HG02678 (cell line): ENCODE results near the gene FYCO1.

ENCODE experiments used
- ATAC-seq: cut with Tn5 transposase; IDR thresholded peaks from one replicate; pipeline ENCODE4 v1.9.1; 2021; ENCODE audit warnings: mild to moderate bottlenecking, moderate library complexity; ENCODE audit not compliant: unreplicated experiment

Gene FYCO1

DNA sequence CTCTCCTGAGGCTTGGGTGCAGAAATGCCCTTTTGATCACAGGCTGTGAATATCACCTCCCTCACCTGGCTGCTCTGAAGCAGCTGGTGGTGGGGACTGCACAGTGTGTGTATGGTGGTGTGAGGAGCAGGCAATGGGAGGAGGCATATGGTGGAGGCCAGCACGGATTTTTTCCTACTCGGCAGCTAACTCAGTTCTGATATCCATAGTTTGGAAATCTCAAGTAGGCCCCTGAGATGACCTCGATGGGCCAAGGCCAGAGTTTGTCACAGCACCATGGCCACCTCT, 73.6 kb downstream of the FYCO1 start:
- no peak for ATAC-seq

DNA sequence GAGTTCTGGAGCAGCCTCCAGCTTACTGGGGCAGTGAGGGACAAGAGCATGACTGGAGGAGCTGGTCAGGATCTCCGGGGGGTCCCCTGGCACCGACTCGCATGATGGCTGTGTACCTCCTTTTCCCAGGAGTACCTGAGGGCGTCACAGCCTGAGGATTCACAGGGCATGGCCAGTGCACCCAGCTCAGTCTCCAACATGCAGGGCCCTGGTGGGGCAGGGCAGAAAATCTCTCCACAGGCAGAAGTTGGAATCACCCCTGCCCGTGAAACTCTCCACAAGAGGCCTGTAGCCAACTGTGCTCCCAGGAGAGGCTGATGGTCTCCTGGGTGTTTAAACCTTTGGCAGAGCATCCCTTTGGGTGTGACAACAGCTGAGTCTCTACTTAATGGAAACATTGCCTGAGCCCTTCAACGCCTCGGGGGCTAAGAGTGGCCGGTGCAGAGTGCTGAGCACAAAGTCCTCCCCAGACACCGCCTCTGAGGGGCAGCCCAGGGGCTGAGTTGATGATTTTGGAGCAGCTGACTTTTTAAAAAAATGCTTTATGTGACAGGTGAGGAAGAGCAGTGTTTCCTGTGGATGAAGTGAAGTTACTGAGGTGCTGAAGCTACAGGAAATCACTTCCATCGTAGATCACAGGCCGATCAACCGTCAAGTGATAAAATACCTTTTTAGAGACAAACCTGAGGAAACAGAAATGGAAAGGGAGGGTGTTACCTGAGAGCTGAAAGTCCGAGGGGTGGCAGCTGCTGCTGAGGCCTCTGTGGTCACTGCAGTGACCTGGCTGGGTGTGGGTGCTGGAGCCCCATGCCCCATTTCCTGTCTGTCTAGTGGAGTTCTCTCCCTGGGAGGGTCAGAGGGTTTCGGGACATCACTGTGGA, 74.2 kb downstream of the FYCO1 start:
- ATAC-seq: no peak

DNA sequence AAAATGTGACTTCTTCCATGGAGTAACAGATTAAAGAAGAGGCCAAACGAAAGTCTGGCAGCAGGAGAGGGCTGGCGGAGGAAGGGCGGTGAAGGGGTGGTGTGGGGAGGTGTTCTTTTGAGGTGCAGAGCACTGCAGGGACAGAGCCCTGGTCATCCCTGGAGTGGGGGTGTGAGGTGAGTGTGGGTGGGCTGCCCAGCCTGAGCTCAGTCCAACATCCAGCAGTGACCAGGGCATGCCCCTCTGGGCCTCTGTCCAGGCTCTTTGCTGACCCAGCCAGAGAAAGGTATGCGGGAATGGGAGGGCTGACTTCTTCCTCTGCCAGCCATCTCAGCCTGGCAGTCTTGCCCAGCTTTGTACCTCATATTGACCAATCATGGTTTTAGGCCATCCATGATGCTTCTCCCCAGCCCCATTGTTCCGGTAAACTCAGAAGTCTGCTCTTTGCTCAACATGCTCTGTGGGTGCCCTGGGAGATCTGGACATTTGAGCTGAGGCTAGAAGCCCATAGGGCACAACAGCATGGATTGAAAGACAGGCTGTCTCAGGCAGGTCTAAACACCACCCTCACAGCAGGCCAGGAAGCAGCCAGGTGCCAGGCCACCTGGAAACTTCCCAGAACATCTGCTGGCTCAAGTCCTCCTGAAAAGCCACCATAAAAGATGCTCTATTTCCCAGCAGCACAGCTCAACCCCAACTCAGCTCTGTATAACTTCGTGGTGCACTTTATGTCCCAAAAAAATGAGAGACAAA, 78.3 kb downstream of the FYCO1 start:
- ATAC-seq: no peak

DNA sequence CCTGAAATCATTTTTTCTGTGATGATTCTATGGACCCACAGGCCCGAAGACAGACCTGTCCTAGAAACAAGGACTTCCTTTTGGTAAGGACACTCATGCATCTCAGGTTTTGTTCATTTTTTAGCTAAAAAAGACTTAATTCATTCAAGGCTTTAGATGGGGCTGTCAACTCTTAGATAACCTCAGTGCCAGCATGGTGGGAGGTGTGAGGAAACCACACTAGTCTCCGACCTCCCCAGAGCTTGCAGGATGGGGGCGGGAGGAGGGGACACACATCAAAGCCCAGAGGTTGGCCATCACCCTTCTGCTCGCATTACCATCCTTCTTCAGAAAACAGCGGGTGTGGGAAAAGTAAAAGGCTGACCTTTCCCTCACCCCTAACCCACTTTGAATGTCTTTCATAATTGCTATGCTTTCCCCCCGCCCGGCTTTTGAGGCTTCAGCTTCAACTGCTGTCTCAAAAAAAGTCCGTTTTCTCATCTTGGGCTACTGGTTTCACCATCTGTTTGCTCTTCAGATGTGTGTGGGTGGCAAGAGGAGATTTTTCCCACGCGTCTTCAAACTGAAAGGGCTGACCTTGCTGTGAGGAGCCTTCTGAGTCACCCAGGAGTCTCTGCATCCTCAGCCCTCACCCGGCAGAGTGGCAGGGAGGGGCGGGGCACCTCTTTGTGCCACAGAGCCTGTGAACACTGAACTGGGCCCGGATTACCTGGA, 79.9 kb downstream of the FYCO1 start:
- peak; percentile 86 for ATAC-seq

DNA sequence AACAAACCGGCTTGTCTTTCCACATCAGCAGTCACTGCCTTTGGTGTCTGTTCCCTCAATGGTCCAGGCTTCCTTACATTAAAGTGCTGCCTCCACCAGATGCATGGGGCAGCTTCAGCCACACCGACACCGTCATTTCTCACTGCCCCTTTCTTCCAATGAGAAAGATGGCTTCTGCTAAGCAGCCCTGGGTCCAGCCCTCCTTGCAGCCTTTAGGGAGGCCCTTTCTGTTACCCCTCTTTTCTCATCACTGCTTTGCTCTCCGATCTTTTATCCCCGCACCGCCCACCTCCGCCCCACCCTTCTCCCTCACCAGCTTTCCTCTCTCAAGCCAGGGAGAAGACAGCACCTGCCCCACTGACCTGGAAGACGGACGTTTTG, 80.6 kb downstream of the FYCO1 start:
- ATAC-seq: no peak

DNA sequence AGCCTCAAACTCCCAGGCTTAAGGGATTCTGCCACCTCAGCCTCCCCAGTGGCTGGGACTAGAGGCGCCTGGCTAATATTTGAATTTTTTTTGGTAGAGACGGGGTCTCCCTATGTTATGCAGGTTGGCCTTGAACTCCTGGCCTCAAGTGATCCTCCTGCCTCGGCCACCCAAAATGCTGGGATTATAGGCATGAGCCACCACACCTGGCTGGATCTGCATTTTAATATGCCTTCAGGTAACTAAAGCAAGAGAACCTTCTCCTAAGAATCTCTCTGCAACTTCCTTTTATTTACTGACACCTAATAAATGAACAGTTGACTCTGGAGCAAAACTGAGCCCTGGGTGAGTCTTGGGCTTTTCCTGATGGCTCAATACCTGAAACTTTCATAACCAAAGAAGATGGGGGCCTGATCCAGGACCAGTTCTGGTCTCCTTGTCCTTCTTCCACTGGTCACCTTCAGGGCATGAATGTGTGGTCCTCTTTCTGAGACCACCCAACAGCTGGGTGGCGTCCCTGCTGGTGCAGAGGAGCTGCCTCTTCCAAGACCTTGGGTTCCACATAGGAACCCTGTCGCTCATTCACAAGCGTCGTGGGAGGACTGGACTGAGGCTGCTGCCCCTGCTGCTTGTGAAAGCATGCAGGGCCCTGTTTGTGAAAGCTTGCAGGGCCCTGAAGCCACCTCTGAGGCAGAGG, 81.1 kb downstream of the FYCO1 start:
- no peak for ATAC-seq

DNA sequence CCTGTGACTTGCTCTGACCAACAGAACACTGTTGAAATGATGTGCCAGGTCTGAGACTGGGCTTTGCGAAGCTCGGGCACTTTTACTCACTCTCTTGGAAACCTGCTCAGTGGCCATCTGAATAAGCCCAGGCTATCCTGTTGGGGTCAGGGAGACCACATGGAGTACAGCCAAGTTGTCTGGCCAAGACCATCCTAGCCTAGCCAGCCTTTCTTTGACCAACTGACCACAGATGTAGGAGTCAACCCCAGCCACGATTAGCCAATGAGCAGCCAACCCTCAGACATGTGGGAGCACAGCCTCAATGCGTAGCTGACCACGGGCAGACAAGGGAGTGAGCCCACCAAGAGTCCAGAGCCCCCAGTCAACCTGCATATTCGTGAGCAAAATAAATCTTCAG, 83.2 kb downstream of the FYCO1 start:
- no peak for ATAC-seq

DNA sequence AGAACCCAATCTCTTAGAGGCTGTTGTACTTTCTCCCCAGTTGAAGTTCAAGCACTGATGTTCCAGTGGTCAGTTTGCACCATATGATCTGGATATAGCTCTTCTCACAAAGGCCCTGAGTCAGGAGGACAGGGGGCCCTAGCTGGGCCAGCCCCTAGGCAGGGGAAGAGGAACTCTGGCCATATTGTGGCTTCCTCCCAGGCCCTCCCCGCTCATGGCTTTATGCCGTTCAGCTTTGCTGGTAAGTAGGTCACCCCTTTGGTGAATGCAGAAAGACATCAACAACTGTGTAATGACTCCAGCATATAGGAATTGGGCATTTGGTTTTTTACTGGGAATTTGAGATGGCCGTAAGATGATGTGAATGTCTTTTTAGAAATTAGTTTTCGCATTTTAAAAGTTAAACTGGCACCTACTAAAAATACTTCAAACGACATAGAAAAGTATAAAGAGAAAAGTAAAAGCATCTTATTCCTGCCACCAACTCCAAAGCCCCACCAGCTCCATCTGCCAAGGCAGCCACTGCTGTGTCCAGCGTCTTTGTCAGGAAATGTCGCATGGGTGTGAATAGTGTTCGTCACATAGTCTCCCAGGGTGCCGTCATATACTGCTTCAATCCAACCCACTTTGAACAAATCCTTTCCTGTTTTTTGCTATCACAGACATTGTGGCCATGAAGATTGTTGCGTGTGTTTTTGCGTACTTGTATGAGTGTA, 84.0 kb downstream of the FYCO1 start:
- no peak for ATAC-seq

DNA sequence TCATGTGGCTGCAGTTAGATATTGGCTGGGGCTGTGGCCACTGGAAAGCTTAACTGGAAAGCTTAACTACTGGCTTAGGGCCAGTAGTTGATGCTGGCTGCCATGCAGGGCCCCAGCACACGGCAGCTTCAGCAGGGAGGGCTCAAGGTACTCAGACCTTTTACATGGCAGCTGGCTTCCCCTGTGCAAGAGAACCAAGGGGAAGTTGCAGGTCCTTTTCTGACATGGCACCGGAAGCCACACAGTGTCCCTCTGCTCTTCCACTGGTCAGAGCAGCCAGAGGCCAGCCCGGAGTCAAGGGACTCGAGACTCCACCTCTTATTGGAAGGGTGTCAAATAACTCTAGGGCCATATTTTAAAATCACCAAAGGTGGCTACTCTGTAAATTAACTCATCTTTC, 84.7 kb downstream of the FYCO1 start:
- ATAC-seq: no peak

DNA sequence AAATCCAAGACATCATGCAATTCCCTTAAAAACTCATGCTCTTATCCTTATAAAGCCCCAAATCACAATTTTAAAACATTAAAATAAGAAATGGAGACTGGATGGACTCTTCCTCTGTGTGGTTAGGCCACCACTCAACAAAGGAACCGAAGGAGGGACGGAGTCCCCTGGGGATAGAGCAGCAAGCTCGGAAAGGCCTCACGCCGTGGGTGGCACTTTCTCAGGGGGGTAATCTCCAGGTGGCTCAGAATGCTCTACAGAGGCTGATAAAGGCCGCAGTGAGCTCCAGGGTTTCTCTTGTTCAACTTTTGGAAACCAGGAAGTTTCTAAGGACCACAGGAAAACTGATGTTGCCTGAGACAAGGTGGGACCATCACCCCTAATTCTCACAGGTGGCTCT, 86.1 kb downstream of the FYCO1 start:
- no peak for ATAC-seq

DNA sequence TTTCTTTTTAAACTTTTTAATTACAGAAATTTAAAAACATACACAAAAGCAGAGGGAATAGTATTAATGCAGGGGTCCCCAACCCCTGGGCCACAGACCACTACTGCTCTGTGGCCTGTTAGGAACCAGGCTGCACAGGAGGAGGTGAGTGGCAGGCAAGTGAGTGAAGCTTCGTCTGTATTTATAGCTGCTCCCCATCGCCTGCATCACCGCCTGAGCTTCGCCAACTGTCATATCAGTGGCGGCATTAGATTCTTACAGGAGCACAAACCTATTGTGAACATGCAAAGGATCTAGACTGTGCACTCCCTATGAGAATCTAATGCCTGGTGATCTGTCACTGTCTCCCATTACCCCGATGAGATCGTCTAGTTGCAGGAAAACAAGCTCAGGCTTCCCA, 86.9 kb downstream of the FYCO1 start:
- no peak for ATAC-seq

DNA sequence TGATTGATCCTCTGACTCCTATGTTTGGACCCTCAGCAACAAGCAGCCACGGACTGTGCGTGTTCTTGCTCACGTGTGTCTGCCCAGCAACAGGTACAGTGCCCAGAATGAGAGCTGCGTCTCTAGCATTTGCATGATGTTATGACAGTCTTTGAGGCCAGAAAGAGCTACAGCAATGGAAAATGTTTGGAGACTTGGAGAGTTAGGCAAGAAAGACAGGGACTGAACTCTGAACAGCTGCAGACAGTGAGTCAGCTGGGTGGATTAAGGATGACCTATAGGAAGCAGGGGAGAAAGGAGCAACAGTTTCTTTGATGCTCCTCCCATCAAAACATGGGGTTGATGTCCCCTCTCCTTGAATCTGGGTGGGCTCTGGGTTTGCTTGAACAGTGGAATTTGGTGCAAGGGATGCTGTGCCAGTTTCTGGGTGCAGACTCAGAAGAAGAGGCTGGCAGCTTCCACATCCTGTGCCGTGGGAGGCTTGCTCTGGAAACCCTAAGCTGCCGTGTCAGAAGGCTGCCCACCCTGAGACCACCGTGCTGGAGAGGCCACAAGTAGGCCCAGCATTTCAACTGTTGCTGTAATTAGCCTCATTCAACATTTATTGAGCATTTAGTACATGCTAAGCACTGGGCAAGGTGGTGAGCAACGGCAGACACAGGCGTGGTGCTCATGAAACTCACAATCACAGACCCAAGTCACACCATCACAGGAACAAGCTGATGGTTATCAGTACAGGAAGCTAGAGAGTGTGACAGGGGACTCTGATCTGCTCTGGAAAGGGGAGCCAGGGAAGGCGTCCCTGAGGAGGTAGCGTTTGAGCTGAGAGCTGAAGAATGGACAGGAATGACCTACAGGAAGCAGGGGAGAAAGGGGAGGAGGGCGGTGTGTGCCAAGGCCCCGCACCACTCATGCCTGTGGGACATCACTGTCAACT, 87.6 kb downstream of the FYCO1 start:
- no peak for ATAC-seq

DNA sequence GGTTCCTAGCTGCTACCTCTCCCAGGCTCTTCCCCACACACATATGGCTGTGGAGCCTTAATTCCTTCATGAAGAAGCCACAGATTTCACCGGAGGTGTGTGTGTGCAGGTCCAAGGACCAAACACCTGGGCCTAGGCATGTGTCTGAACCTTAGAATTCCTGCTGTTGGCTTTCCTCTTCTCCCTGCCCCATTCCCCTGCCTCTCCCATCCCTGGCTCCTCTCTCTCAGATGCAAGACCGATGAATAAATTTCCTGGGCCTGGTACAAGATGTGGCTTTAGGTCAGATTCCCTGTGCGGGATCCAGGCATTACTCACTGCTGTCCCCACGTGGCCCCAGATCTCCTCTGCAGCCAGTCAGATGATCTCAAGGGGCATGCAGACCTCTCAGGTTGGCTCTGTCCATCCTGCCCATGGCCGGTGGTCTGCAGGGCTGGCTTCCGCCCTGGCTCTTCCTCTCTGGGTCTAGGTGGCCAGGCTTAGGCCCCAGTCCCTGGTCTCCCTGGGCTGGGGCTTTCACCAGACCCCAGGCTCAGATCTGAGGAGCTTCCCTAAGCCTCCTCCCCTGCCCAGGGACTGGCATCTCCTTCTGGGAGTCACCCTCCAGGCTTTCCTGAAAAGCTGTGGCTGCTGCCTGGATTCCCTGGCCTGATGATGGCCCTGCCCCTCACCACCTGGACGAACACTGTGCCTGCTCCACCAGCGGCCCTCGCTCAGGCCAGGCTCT, 88.8 kb downstream of the FYCO1 start:
- no peak for ATAC-seq

DNA sequence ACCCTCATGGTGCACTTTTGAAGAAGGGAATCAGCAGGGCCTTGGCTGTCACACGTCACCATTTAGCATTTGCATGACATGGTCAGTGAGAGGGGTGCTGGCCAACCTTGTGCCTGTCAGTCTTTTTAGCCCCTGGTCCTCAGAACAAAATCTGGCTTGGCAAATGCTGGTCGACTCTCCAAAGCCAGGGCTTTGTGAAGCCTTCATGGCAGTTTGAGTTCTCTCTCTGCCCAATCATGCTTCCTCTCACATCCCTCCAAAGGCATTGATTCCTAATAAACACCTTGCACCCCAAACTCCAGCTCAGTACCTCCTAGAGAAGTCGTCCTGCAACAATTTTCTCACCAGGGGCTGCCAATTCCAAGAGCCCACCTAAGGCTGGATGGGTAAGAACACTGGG, 89.9 kb downstream of the FYCO1 start:
- ATAC-seq: no peak

DNA sequence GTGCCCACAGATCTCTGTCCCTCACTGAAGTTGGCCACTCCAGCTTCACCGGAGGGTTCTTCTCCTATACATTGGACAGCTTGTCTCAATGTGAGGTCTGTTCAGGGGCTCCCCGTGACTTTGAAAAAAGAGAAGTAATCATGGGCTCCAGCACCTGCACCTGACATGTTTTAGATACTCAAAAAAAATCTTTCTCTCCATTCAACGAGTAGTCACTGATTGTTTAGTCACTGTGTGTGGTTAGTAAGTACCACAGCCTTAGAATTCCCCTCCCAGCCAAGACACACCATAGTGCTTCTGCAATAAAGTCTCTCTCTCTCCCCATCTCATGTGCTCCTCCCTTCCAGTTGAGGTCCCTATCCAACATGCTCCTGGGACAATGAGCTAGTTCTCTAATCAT, 90.7 kb downstream of the FYCO1 start:
- ATAC-seq: no peak

DNA sequence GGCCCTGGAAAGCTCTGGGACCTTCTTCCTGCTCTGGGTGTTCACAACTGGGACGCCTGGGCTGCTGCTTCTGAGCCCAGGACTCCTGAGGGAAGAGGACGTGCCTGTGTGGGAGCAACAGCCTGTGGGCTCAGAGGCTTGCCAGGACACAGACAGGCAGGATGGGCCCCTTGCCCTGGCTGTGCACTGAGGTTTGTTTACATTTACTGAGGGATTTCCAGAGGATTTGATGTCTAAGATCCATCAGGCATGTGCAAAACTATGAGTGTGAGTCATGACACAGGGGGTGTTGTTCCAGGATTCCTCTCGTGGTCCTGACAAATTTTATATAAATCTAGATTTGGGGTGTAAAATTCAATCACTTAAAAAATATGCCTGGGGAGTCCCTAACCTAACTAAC, 98.7 kb downstream of the FYCO1 start:
- ATAC-seq: no peak

DNA sequence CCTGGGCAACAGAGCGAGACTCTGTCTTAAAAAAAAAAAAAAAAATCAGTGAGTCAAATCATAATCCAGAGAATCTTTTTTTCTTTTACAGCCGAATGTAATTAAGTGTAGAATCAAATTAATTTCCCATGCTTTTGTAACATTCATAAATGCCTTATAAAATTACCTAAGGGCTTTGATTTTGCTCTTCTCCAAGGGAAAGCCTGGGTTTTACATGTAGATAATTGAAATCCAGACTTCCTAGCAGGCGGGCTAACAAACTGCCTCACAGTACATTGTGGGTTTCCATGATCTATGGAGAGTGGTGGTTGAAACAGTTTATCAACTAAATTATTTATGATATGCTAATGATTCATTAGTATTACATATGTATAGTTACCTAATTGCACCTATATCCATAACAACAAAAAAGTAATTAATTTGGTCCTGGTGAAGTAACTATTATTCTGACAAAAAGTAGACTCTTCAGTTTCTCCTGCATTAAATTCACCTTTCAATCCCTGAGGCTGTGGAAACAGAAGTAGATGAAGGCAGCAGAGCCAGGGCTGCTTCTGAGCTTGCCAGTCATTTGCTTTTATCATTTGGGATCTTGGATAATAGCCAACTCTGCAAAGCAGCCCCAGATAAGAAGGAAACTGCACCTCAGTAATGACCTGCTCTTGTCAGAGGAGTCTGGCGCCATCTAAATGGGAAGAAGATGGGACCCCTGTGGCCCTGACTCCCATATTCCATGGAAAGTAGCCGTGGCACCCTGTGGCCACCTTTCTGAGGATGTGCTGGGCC, 99.7 kb downstream of the FYCO1 start:
- no peak for ATAC-seq

DNA sequence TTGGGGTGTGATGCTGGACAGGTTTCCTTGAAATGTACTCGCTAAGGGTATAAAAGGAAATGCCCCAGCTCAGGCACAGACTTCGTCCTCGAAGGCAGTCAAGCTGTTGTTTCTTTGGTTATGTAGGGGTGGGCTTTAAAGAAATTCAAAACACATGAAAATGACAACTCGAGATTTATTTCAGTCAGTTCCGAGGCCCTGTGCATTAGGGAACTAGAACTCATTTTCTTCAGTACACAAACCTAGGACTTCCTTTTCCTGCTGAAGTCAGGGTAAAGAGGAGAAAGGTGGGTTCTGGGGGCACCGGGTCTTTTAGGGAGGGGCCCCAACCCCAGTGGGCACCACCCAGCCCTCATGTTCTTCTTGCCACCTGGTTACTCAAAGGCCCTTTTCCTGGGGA, 101.6 kb downstream of the FYCO1 start:
- no peak for ATAC-seq
